ENCODE measurements around the gene HSPB3.
"Not testable (repeated sequence)": the region's sequence is repeated elsewhere in the genome, so short reads cannot be mapped to it uniquely, and the experiment has no call there.

The HSPB3 gene

GRCh38 chr5:54484219-54484894, 28.9 kb downstream of the HSPB3 start:
- Histone ChIP-seq H2AFZ (no peak overlapping the region), H3K9ac (no peak overlapping the region), H3K9me3 (ENCODE audit: control insufficient read depth, low read length) (no peaks in the 10 kb centered on the region), H3K4me1 (no peaks in the 10 kb centered on the region), H3K36me3 (ENCODE audit: control insufficient read depth, insufficient read depth, low read length) (no peaks in the 10 kb centered on the region), H3K4me3 (ENCODE audit: low read depth, low read length) (no peak overlapping the region), H3K4me2 (ENCODE audit: low read length) (no peak overlapping the region), H3K27me3 (ENCODE audit: control insufficient read depth, insufficient read depth, low read length) (no peaks in the 10 kb centered on the region), H3K27ac (no peak overlapping the region), H3K79me2 (no peaks in the 10 kb centered on the region)
- TF ChIP-seq CTCF (IDR thresholded peaks at IDR 0.05): no peak

GRCh38 chr5:54485659-54486058, 30.2 kb downstream of the HSPB3 start:
- not testable (repeated sequence) for H3K4me3 ChIP-seq (ENCODE audit: low read depth, low read length); H3K4me1 ChIP-seq; H3K4me2 ChIP-seq (ENCODE audit: low read length); H2AFZ ChIP-seq; H3K27me3 ChIP-seq (ENCODE audit: control insufficient read depth, insufficient read depth, low read length); H3K9me3 ChIP-seq (ENCODE audit: control insufficient read depth, low read length); H3K36me3 ChIP-seq (ENCODE audit: control insufficient read depth, insufficient read depth, low read length); H3K79me2 ChIP-seq; H3K27ac ChIP-seq; H3K9ac ChIP-seq

GRCh38 chr5:54489648-54489979, 34.1 kb downstream of the HSPB3 start:
- H3K9ac ChIP-seq; H2AFZ ChIP-seq; H3K36me3 ChIP-seq (ENCODE audit: control insufficient read depth, insufficient read depth, low read length); H3K4me3 ChIP-seq (ENCODE audit: low read depth, low read length); H3K4me2 ChIP-seq (ENCODE audit: low read length); H3K9me3 ChIP-seq (ENCODE audit: control insufficient read depth, low read length); H3K79me2 ChIP-seq; H3K27ac ChIP-seq; H3K27me3 ChIP-seq (ENCODE audit: control insufficient read depth, insufficient read depth, low read length); H3K4me1 ChIP-seq: not testable (repeated sequence)

GRCh38 chr5:54491326-54491725, 35.8 kb downstream of the HSPB3 start:
- no peak for TF ChIP-seq CTCF (IDR thresholded peaks at IDR 0.05)
- Histone ChIP-seq H3K9ac (no peak overlapping the region), H3K9me3 (ENCODE audit: control insufficient read depth, low read length) (no peaks in the 10 kb centered on the region), H3K79me2 (no peaks in the 10 kb centered on the region), H3K4me1 (no peaks in the 10 kb centered on the region), H3K27me3 (ENCODE audit: control insufficient read depth, insufficient read depth, low read length) (no peaks in the 10 kb centered on the region), H2AFZ (no peak overlapping the region), H3K4me2 (ENCODE audit: low read length) (no peak overlapping the region), H3K4me3 (ENCODE audit: low read depth, low read length) (no peak overlapping the region), H3K36me3 (ENCODE audit: control insufficient read depth, insufficient read depth, low read length) (no peaks in the 10 kb centered on the region), H3K27ac (no peak overlapping the region)

GRCh38 chr5:54492178-54492577, 36.7 kb downstream of the HSPB3 start:
- Histone ChIP-seq H3K9me3 (ENCODE audit: control insufficient read depth, low read length) (no peaks in the 10 kb centered on the region), H3K27me3 (ENCODE audit: control insufficient read depth, insufficient read depth, low read length) (no peaks in the 10 kb centered on the region), H2AFZ (no peak overlapping the region), H3K4me2 (ENCODE audit: low read length) (no peak overlapping the region), H3K4me1 (no peaks in the 10 kb centered on the region), H3K4me3 (ENCODE audit: low read depth, low read length) (no peak overlapping the region), H3K9ac (no peak overlapping the region), H3K36me3 (ENCODE audit: control insufficient read depth, insufficient read depth, low read length) (no peaks in the 10 kb centered on the region), H3K27ac (no peak overlapping the region), H3K79me2 (no peaks in the 10 kb centered on the region)
- no peak for TF ChIP-seq CTCF (IDR thresholded peaks at IDR 0.05)

GRCh38 chr5:54495027-54495426, 39.5 kb downstream of the HSPB3 start:
- Histone ChIP-seq H3K27ac (no peak overlapping the region), H3K4me1 (no peaks in the 10 kb centered on the region), H3K79me2 (no peaks in the 10 kb centered on the region), H3K4me3 (ENCODE audit: low read depth, low read length) (no peak overlapping the region), H3K9ac (no peak overlapping the region), H2AFZ (no peak overlapping the region), H3K27me3 (ENCODE audit: control insufficient read depth, insufficient read depth, low read length) (no peaks in the 10 kb centered on the region), H3K36me3 (ENCODE audit: control insufficient read depth, insufficient read depth, low read length) (no peaks in the 10 kb centered on the region), H3K4me2 (ENCODE audit: low read length) (no peak overlapping the region), H3K9me3 (ENCODE audit: control insufficient read depth, low read length) (no peaks in the 10 kb centered on the region)
- no peak for TF ChIP-seq CTCF (IDR thresholded peaks at IDR 0.05)

Measured in parathyroid adenoma (tissue), 2 donors.